Measurements from ENCODE around the gene SUMF1.

Gene SUMF1

DNA sequence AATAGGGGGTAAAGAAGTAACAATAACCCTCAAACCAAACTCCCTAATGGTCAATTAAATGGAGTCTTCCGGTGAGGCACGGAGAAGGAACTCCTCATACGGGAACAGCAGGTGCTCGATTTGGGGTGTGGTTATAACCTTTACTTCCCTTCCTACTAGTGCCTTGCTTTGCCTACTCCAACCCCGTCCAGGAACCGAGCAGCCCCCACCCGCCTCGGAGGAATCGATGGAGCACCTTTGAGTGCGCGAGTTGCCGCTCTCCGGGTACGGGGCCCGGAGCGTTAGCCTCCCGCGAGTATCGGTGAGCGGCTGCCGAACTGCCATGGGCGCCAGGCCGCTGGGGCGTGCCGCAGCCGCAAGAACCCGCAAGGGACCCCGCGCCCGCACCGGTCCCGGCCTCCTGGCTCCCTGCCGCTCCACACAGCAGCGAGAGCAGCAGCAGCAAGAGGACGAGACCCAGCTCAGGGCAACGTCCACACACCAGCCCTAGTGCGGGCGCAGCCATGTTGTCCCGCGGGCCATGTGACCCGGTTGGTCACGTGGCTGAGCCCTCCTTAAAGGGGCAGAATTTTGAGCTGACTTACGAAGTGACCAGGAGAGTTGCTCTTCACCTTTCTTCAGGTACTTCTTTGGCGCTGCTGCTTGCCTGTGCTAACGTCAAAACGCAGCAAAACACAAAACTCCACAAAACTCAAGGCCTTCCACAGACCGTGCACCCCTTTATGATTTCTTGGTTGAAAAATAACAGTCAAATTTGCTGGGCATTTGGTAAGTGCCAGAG is at the start of gene SUMF1:
Gene SUMF1, minus strand, starts transcription at position 529 of the 781 bp plus-strand sequence. Its CDS starts 24 bp downstream, at position 505.
- DNase-seq (ENCODE audit: low spot score), result peak; percentile 83

DNA sequence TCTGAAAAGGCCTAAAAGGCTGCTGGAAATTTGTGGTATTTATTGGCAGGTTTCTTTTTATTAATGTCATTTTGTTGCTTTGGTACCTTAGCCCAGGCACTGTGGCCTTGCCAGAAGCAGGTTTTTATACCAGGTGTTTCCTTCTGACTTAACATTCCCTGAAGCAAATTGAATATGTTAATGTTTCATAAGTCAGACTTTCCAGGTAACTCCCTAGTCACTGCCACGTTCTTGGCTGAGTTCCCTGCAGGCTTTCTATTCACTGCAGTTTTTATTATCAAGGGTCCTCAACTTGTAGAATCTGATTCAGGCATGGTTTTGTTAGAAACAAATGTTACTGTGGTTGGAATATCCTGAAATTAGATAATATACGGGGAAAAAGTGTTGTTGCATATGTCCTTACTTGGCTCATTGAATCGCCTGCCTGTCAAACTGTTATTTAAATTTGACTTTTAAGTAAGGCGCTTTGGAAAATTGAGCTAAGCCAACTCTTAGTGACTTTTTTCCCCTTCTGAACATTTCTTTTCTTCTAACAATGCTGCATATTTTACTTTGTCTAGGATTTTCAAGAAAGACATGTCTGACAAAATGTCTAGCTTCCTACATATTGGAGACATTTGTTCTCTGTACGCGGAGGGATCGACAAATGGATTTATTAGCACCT is 49.0 kb upstream of the SUMF1 start:
- DNase-seq (ENCODE audit: low spot score), result no peak

GRCh38 chr3:4514916-4515315 is 47.8 kb upstream of the SUMF1 start:
- DNase-seq (ENCODE audit: low spot score), result no peak

- no peak for DNase-seq (ENCODE audit: low spot score)
Measured at GRCh38 chr3:4514321-4514720, 47.3 kb upstream of the SUMF1 start.

DNA sequence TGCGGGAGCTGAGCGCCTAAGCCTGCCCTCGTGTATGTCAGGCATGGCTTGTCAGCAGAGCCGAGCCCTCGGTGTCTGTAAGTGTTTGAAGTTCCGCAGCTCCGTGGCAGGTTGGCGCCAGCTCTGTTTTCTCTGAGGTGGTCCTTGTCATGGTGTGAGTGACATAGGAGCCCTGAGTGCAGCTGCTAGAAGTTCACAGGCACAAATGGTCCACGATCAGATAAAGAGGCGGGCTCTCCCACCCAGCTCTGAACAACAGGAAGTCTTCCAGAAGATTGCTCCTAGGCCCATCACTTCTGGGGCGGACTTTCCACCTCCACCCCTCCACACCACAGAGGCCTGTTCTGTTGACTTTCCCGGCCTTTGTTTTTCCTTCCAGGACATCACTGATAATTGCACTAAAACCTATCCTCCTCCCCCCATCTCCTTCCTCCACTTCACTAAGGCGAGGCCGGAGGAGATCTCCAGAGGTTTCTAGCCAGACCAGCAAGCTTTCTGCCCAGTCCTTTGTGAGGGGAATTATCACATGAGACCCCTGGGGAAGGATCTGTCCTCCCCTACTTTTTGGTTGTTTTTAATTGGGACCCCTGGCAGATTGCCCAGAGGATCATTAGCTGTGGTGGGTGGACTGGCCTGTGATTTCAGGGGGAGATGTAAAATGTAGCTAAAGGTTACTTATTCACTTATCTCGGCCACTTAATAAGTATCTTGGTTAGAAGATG is 46.0 kb upstream of the SUMF1 start:
- DNase-seq (ENCODE audit: low spot score), result no peak

DNA sequence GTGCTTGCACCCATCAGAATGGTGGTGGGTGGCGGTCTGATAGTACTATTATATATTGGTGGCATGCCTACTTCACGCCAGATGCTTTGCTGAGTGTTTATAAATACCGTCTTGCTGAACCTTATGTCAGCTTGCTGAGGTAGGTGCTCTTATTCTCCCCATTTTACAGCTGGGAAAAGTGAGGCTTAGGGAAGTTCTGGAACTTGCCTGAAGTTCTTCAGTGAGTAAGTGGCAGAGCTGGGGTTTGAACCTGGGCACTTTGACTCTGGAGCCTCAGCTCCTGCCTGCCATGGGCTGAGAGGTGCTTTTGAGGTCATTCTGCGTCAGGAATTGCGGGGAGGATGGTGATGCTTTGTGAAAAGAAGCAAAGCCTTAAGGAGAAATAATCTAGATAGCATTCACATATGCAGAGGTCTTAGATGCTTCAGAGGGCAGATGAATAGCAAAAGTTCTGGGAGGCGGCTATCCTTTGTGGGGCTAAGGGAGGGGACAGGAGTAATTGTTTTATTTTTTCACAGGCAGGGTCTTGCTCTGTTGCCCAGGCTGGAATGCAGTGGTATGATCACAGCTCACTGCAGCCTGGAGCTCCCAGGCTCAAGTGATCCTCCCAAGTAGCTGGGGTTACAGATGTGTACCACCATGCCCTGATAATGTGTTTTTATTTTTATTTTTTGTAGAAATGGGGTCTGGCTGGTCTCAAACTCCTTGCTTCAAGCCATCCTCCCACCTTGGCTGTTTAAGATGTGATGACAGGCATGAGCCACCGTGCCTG is 44.6 kb upstream of the SUMF1 start:
- no peak for DNase-seq (ENCODE audit: low spot score)

GRCh38 chr3:4509983-4510755 is 43.1 kb upstream of the SUMF1 start:
- DNase-seq (ENCODE audit: low spot score), result no peak

DNA sequence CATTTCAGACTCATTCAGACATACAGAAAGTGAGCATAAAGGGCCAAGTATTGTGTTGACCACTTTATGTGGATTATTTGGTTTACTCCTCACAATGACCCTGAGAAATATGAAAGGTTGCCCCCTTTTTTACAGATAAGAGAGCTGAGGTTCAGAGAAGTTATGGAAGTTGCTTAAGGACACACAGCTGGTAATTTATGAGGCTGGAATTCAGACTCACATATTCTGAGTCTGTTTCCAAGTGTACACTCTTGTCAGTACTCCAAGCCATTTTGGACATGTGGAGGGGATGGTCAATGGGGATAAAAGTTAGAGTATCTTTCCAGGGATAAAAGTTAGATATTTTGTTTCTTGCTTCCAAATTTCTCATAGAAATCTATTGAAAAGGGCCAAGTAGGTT is 42.0 kb upstream of the SUMF1 start:
- no peak for DNase-seq (ENCODE audit: low spot score)

- DNase-seq (ENCODE audit: low spot score), result no peak
Measured at GRCh38 chr3:4508048-4508981, 41.2 kb upstream of the SUMF1 start.

GRCh38 chr3:4507024-4507596 is 40.0 kb upstream of the SUMF1 start:
- no peak for DNase-seq (ENCODE audit: low spot score)

DNA sequence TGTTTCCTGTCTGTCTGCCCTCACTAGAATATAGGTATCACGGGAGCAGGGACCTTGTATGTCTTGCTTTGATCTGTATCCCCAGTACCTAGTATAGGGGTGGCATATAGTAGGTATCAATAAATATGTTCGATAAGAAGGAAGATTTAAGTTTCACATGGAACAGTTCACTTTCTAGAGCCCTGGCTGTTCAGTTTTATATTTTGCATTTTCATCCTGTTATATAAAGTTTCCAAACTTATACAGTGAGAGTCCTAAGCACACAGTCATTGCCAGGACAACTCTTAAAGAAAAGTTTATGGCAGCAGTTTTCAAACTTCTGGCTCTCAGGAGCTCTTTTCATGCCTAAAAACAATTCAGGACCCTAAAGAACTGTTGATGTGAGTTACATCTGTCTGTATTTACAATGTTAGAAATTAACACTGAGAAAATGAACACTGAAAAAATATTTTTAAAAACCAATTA is 39.5 kb upstream of the SUMF1 start:
- DNase-seq (ENCODE audit: low spot score), result no peak

- DNase-seq (ENCODE audit: low spot score), result no peak
Measured at GRCh38 chr3:4505688-4506558, 38.9 kb upstream of the SUMF1 start.

DNA sequence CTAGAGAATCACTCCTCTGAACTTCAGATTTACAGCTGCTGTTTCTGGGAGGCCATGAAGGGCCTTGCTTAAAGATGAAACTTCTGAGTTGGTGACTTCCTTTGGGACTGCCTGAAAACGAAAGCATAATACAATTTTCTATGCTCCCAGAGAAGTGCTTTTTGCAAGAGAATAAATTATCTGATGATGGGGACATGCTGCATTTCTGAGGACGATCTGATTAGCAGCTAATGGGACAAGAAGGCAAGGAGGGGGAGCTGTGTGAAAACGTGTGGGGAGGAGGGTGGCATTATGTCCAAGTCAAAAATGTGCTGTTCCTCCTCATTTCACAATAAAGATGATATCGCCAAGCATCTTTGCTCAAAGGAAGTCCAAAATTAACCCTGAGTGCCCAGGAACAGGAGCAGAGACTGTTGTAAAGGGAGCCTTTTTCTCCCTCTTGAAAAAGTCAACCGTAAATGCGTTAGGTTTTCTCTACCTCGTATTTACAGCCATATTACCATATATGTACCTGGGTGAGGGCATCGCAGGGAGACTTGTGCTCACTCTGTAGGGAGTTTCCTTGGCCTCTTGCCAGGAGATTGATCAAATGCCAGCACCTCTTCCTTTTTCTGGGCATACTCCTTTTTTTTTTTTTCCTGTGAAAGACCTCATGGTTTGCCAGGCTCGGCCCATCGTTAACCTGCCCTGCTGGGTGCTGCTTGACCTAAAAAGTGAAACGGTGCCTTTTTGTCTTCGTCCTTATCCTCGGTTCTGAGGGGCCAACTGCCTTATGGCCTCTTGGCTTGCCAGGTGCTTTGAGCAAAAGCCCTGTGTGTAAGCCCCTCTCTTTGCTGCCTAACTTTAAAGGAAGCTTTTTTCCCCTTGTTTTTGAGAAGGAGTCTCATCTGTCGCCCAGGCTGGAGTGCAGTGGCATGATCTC is 37.5 kb upstream of the SUMF1 start:
- DNase-seq (ENCODE audit: low spot score), result peak; percentile 26

- DNase-seq (ENCODE audit: low spot score), result no peak
Measured at GRCh38 chr3:4503050-4503449, 36.0 kb upstream of the SUMF1 start.

GRCh38 chr3:4501927-4502326 is 34.9 kb upstream of the SUMF1 start:
- DNase-seq (ENCODE audit: low spot score), result no peak

- no peak for DNase-seq (ENCODE audit: low spot score)
Measured at GRCh38 chr3:4501437-4501836, 34.4 kb upstream of the SUMF1 start.

- DNase-seq (ENCODE audit: low spot score), result no peak
Measured at GRCh38 chr3:4498446-4498845, 31.4 kb upstream of the SUMF1 start.

GRCh38 chr3:4497843-4498324 is 30.8 kb upstream of the SUMF1 start:
- DNase-seq (ENCODE audit: low spot score), result no peak
